A549 treated with Hydrocortisone at 1 μM for 4 hours (cell line): ENCODE results near the gene SYNPR. TPM values are rescaled to one million over a fixed set of nuclear protein-coding genes. Genes with fewer than 3 reads are reported as not detected.

Source experiments
- total RNA-seq: library from RNA; stranded (reverse); fragments of 200-300 nt; extraction: Qiagen RNA extraction; gene quantifications from 5 replicates; pipeline ENCODE4 v1.2.3, GENCODE V29; 2022

SYNPR gene
- total RNA-seq = not detected in 5 replicates

DNA sequence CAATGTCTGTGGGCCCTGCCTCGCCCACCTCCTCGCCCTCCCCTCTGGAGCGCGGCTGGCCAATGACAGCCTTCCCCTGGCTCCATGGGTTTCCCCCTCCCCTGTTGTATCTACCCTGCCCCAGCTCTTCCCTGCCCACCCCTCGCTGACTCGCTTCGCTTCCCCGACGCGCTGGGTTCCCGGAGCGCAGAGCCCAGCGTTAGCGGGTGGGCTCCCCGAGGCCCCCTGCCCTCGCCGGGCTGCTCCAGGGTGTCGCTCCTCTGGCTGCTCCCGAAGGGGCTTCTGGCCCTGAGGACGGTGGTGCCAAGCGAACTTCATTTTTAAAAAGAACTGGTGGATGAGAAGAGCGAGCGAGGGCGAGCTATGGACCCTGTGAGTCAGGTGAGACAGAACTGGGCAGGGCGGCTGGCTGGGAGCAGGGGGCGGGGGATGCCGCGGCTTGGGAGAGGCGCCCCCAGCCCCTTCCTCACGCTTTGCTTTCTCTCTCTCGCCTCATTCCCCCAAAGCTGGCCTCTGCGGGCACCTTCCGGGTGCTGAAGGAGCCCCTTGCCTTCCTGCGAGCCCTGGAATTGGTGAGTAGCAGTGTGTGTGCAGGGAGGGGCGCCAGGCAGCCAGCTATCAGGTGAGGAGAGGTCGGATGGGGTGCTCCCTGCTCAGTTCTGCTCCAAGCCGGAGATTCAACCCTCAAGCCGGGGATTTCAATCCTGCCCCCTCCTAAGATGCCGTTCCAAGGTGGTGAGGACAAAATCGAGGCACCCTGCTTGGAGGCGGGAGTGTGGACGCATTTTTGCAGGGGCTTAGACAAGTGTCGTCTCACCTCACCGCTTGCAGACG, at the start of gene SYNPR:
TSS of gene SYNPR (plus strand) at position 138 of the 834 bp plus-strand sequence.

DNA sequence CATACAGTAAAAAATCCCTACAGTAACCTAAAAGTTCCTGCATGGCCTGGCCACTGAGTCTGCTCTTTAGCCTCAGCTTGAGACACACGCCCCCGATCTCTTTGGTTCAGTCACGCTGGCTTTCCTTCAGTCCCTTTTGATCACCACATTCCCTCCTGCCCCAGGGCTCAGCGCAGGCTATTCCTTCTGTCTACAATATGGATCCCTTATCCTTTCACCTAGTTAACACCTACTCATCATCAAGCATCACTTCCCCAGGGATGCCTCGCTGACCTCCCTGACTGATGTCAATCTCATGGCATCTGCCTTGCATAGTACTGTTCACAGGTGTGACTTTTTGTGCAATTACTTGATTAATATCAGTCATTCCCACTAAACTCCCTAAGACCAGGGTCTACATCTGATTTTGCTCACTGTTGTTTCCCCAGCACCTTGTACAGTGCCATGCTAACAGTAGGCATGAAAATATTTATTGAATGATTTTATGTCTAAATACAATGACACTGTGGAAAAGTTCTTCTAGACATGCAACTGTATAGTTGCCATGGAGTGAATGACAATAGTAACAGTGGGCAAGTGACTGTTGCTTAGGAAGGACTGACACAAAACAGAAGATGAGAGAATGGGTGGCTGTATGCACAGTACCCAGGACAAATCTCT, 374.1 kb downstream of the SYNPR start, which contains the start of gene SNTN:
TSS of gene SNTN (plus strand) at position 610 of the 660 bp plus-strand sequence. CDS start at position 623, 13 bp downstream.

